Inflammatory macrophage (primary cell): ENCODE data around the gene PPOX.

Source experiments
- DNase-seq, 2 donors: peaks; one replicate each; pipeline ENCODE4 v3.0.0-alpha.2; 2020 to 2022

The PPOX gene

GRCh38 chr1:161153682-161154337, 12.4 kb upstream of the PPOX start, which contains the start of gene UFC1:
UFC1 (plus strand) TSS chr1:161153978; CDS start chr1:161153998, 20 bp downstream.
- DNase-seq, result peak; percentile 85 to 90

- DNase-seq, result no peak
These were observed 8.4 kb upstream of the PPOX start for GRCh38 chr1:161157867-161158266.

- DNase-seq, result no peak
These were observed 7.8 kb upstream of the PPOX start for GRCh38 chr1:161158316-161159010.

- DNase-seq, result peak; percentile 86 to 92
These were observed 6.9 kb upstream of the PPOX start, which contains the start of gene USP21 for GRCh38 chr1:161159087-161159912. USP21 (plus strand) TSS chr1:161159500; CDS start chr1:161160641, 1,141 bp downstream.

- no peak for DNase-seq
These were observed 6.3 kb upstream of the PPOX start for GRCh38 chr1:161159913-161160243.

GRCh38 chr1:161160671-161161145, 5.5 kb upstream of the PPOX start:
- DNase-seq, result no peak

GRCh38 chr1:161161652-161162051, 4.6 kb upstream of the PPOX start:
- DNase-seq, result no peak

- no peak for DNase-seq
These were observed 4.2 kb upstream of the PPOX start for GRCh38 chr1:161162052-161162451.

- DNase-seq, result no peak
These were observed 3.4 kb upstream of the PPOX start for GRCh38 chr1:161162806-161163205.

GRCh38 chr1:161163793-161164192, 2.4 kb upstream of the PPOX start:
- DNase-seq, result no peak

- no peak for DNase-seq
These were observed 1.2 kb upstream of the PPOX start for GRCh38 chr1:161164901-161165610.

- DNase-seq, result no peak
These were observed 683 bp downstream of the PPOX start for GRCh38 chr1:161166669-161167548.

- DNase-seq, result no peak
These were observed 2.7 kb downstream of the PPOX start for GRCh38 chr1:161168906-161169305.

- DNase-seq, result no peak
These were observed 5.0 kb downstream of the PPOX start for GRCh38 chr1:161171191-161171590.

GRCh38 chr1:161171696-161172095, 5.5 kb downstream of the PPOX start:
- DNase-seq, result no peak

- DNase-seq, result no peak
These were observed 6.1 kb downstream of the PPOX start for GRCh38 chr1:161172349-161172748.

- DNase-seq, result no peak
These were observed 6.7 kb downstream of the PPOX start for GRCh38 chr1:161172776-161173376.

GRCh38 chr1:161173711-161174110, 7.5 kb downstream of the PPOX start:
- no peak for DNase-seq

GRCh38 chr1:161174911-161175310, 8.7 kb downstream of the PPOX start:
- DNase-seq, result no peak

- DNase-seq, result no peak
These were observed 9.7 kb downstream of the PPOX start for GRCh38 chr1:161175771-161176453.
